ENCODE data around the gene TUSC2. TPM values are rescaled to one million over a fixed set of nuclear protein-coding genes. Genes with fewer than 3 reads are reported as not detected.
A peak's percentile ranks its signal among the peaks of the same experiment; 100 is the strongest.

TUSC2 gene
- total and polyA plus RNA-seq, 10 of the 15 experiments (the other 5 are each of a cell fraction or from before 2014, with no cell fraction given) = 4.0 to 73.8 (median 34.3) TPM

DNA sequence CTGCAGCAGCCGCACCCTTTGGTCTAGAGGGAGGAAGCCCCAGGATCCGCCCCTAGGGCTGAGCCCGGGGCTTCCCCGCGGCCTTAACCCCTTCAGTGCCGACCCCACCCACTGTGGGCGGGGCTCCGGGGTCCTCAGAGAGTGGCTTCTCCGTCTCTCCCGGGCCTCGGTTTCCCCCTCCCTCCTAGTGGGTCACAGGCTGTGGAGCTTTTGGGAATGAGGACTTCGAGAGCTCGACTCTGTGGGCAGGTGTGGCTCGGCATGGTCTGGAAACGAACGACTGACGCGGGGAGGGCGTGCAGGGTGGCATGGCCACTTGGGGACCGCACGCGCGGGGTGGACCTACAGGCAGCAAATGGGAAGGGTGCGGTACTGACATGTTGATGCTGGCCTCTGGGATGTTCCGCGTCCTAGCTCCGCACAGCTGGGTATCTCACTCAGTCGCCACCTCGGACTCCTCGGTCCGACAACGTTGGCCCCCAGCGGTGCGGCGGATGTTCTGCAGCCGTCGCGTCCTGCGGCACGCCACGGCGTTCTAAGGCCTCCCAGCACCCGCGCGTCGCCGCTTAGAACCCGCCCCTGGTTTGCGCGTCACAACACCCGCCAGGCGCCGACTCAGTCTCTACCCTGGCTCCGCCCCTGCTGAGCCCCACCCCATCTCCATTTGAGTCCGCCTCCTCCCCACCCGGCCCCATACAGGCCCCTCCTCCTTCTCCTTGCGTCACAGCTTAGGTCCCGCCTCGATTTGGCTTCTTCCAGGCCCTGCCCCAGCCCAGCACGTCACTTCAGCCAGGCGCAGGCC is 29.0 kb downstream of the TUSC2 start, which contains the start of the genes HYAL3 and NAA80 (continued):
- TF ChIP-seq, protein P1, sequence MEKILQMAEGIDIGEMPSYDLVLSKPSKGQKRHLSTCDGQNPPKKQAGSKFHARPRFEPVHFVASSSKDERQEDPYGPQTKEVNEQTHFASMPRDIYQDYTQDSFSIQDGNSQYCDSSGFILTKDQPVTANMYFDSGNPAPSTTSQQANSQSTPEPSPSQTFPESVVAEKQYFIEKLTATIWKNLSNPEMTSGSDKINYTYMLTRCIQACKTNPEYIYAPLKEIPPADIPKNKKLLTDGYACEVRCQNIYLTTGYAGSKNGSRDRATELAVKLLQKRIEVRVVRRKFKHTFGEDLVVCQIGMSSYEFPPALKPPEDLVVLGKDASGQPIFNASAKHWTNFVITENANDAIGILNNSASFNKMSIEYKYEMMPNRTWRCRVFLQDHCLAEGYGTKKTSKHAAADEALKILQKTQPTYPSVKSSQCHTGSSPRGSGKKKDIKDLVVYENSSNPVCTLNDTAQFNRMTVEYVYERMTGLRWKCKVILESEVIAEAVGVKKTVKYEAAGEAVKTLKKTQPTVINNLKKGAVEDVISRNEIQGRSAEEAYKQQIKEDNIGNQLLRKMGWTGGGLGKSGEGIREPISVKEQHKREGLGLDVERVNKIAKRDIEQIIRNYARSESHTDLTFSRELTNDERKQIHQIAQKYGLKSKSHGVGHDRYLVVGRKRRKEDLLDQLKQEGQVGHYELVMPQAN (conservative IDR thresholded peaks at IDR 0.05) = peak; percentile 93
- TF ChIP-seq SPI1 (IDR thresholded peaks at IDR 0.05; ENCODE audit: borderline replicate concordance, insufficient read depth, low read depth, low read length) (peak; percentile 43; the same call in 1 of the 2 replicates), ZSCAN29 (IDR thresholded peaks at IDR 0.05) (no peak), POLR2AphosphoS2 (IDR thresholded peaks at IDR 0.05; ENCODE audit: low read depth, low read length) (peak; percentile 81; the same call in 1 of the 2 replicates), PML (IDR thresholded peaks at IDR 0.05; ENCODE audit: low read length) (peak; percentile 59; the same call in 1 of the 2 replicates), JUND (IDR thresholded peaks at IDR 0.05; ENCODE audit: low read depth, low read length) (no peak), RB1 (IDR thresholded peaks at IDR 0.05; ENCODE audit: borderline replicate concordance) (peak; percentile 56; the same call in 1 of the 2 replicates), LARP7 (IDR thresholded peaks at IDR 0.05) (peak; percentile 97), TCF12 (IDR thresholded peaks at IDR 0.05; ENCODE audit: low read depth, low read length) (peak; percentile 2; the same call in 1 of the 2 replicates), KDM1A (IDR thresholded peaks at IDR 0.05; ENCODE audit: borderline replicate concordance) (no peak), ATF7 (IDR thresholded peaks at IDR 0.05; ENCODE audit: low read depth) (no peak), CREM (IDR thresholded peaks at IDR 0.05; ENCODE audit: low read depth) (peak; percentile 73; the same call in 1 of the 2 replicates), MEF2A (IDR thresholded peaks at IDR 0.05; ENCODE audit: insufficient read depth, low read depth, low read length) (no peak), IKZF1 (conservative IDR thresholded peaks at IDR 0.05) (peak; percentile 81), RFX5 (IDR thresholded peaks at IDR 0.05; ENCODE audit: low read depth, low read length) (no peak), IKZF2 (IDR thresholded peaks at IDR 0.05) (peak; percentile 27 to 55; a peak in 2 of 4 replicates), HDAC2 (IDR thresholded peaks at IDR 0.05) (no peak), SIN3A (IDR thresholded peaks at IDR 0.05; ENCODE audit: low read depth, low read length) (no peak; the same call in 1 of the 2 replicates), MTA3 (IDR thresholded peaks at IDR 0.05; ENCODE audit: borderline replicate concordance, low read length) (no peak), RCOR1 (conservative IDR thresholded peaks at IDR 0.05; ENCODE audit: low read depth, low read length) (no peak), SMARCA5 (IDR thresholded peaks at IDR 0.05) (peak; percentile 94), HDGF (IDR thresholded peaks at IDR 0.05) (peak; percentile 100), BMI1 (IDR thresholded peaks at IDR 0.05; ENCODE audit: borderline replicate concordance) (no peak), SUPT20H (IDR thresholded peaks at IDR 0.05; ENCODE audit: borderline replicate concordance, control insufficient read depth, low read depth, low read length) (no peak)
- TF ChIP-seq, protein P2, sequence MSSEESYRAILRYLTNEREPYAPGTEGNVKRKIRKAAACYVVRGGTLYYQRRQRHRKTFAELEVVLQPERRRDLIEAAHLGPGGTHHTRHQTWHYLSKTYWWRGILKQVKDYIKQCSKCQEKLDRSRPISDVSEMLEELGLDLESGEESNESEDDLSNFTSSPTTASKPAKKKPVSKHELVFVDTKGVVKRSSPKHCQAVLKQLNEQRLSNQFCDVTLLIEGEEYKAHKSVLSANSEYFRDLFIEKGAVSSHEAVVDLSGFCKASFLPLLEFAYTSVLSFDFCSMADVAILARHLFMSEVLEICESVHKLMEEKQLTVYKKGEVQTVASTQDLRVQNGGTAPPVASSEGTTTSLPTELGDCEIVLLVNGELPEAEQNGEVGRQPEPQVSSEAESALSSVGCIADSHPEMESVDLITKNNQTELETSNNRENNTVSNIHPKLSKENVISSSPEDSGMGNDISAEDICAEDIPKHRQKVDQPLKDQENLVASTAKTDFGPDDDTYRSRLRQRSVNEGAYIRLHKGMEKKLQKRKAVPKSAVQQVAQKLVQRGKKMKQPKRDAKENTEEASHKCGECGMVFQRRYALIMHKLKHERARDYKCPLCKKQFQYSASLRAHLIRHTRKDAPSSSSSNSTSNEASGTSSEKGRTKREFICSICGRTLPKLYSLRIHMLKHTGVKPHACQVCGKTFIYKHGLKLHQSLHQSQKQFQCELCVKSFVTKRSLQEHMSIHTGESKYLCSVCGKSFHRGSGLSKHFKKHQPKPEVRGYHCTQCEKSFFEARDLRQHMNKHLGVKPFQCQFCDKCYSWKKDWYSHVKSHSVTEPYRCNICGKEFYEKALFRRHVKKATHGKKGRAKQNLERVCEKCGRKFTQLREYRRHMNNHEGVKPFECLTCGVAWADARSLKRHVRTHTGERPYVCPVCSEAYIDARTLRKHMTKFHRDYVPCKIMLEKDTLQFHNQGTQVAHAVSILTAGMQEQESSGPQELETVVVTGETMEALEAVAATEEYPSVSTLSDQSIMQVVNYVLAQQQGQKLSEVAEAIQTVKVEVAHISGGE (CRISPR knock-in tag; IDR thresholded peaks at IDR 0.05) = no peak
- TF ChIP-seq, protein P3, sequence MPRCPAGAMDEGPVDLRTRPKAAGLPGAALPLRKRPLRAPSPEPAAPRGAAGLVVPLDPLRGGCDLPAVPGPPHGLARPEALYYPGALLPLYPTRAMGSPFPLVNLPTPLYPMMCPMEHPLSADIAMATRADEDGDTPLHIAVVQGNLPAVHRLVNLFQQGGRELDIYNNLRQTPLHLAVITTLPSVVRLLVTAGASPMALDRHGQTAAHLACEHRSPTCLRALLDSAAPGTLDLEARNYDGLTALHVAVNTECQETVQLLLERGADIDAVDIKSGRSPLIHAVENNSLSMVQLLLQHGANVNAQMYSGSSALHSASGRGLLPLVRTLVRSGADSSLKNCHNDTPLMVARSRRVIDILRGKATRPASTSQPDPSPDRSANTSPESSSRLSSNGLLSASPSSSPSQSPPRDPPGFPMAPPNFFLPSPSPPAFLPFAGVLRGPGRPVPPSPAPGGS (IDR thresholded peaks at IDR 0.05; ENCODE audit: borderline replicate concordance, insufficient read depth, low read depth, low read length, poor library complexity, severe bottlenecking) = no peak
